Keratinocyte (primary cell): ENCODE measurements around the gene LAMB4. TPM values are rescaled to one million over a fixed set of nuclear protein-coding genes. Genes with fewer than 3 reads are reported as not detected.
A peak's percentile ranks its signal among the peaks of the same experiment; 100 is the strongest.

Experiments
- DNase-seq: peaks from one replicate; pipeline ENCODE4 v3.0.0-alpha.2; 2011; ENCODE audit warnings: low read depth, missing footprints, low spot score
- FAIRE-seq: peaks from 2 replicates; lab custom pipeline; 2011; peaks lifted over from hg19 to GRCh38; lab: Jason Lieb, UNC
- H2AFZ ChIP-seq: 2 replicates; pipeline ENCODE4 v1.6.0; 2012; ENCODE audit warnings: low read length, control low read depth, inconsistent platforms; ENCODE audit not compliant: control insufficient read depth
- H3K27ac ChIP-seq: 2 replicates; pipeline ENCODE4 v1.5.1; 2011; ENCODE audit warnings: low read length; ENCODE audit not compliant: control insufficient read depth, insufficient read depth
- H3K27me3 ChIP-seq: 3 replicates; pipeline ENCODE4 v1.6.0; 2011; ENCODE audit warnings: low read length; ENCODE audit not compliant: control insufficient read depth, insufficient read depth; ENCODE audit errors: extremely low read depth
- H3K36me3 ChIP-seq, 2 experiments: 2 replicates in 1 of 2; 3 replicates in 1 of 2; pipeline ENCODE4 v1.5.1; 2011; ENCODE audit warnings: low read length in 2 of 2, mild to moderate bottlenecking in 1 of 2; ENCODE audit not compliant: control insufficient read depth in 2 of 2, insufficient read depth in 2 of 2; ENCODE audit errors: extremely low read depth in 1 of 2
- H3K4me1 ChIP-seq: 3 replicates; pipeline ENCODE4 v1.5.1; 2011; ENCODE audit warnings: low read length; ENCODE audit not compliant: control insufficient read depth, insufficient read depth; ENCODE audit errors: extremely low read depth
- H3K4me2 ChIP-seq: 3 replicates; pipeline ENCODE4 v1.6.0; 2011; ENCODE audit warnings: low read depth, low read length; ENCODE audit not compliant: control insufficient read depth, insufficient read depth; ENCODE audit errors: extremely low read depth
- H3K4me3 ChIP-seq, 3 experiments: fragments of 200-600 bp in 1 of 3; sonication (generic) in 1 of 3; 2 replicates in 2 of 3; 3 replicates in 1 of 3; pipeline ENCODE4 v1.5.1; 2011 to 2016; ENCODE audit warnings: low read length in 3 of 3, mild to moderate bottlenecking in 3 of 3, control low read depth in 2 of 3, inconsistent platforms in 1 of 3, low read depth in 1 of 3, mixed read lengths in 1 of 3, mixed run types in 1 of 3, moderate library complexity in 1 of 3; ENCODE audit not compliant: control insufficient read depth in 2 of 3, insufficient read depth in 2 of 3; ENCODE audit errors: extremely low read depth in 1 of 3
- H3K79me2 ChIP-seq: 2 replicates; pipeline ENCODE4 v1.6.0; 2012; ENCODE audit warnings: low read length; ENCODE audit not compliant: control insufficient read depth, insufficient read depth
- H3K9ac ChIP-seq: 3 replicates; pipeline ENCODE4 v1.6.0; 2011; ENCODE audit warnings: low read length; ENCODE audit not compliant: control insufficient read depth, insufficient read depth; ENCODE audit errors: extremely low read depth
- H3K9me1 ChIP-seq: 3 replicates; pipeline ENCODE4 v1.6.0; 2011; ENCODE audit warnings: low read length; ENCODE audit not compliant: control insufficient read depth, insufficient read depth; ENCODE audit errors: extremely low read depth
- H3K9me3 ChIP-seq: 2 replicates; pipeline ENCODE4 v1.5.1; 2012; ENCODE audit warnings: low read depth, low read length; ENCODE audit not compliant: control insufficient read depth
- H4K20me1 ChIP-seq: 3 replicates; pipeline ENCODE4 v1.6.0; 2011; ENCODE audit warnings: low read length; ENCODE audit not compliant: control insufficient read depth, insufficient read depth; ENCODE audit errors: extremely low read depth
- CTCF ChIP-seq, 3 experiments: IDR thresholded peaks in 1 of 3; conservative IDR thresholded peaks in 1 of 3; optimal IDR thresholded peaks in 1 of 3; 2 replicates in 2 of 3; 3 replicates in 1 of 3; pipeline versions ENCODE3 to v1.5.1; 2011; ENCODE audit warnings: low read length in 3 of 3, mild to moderate bottlenecking in 3 of 3, moderate library complexity in 2 of 3, control low read depth in 1 of 3, inconsistent platforms in 1 of 3; ENCODE audit not compliant: insufficient read depth in 2 of 3; ENCODE audit errors: extremely low read depth in 1 of 3
- EZH2 ChIP-seq: IDR thresholded peaks from one replicate; pipeline ENCODE4 v1.6.1; 2012; ENCODE audit warnings: inconsistent platforms, mild to moderate bottlenecking, low read length, moderate library complexity
- dilution Hi-C: fragments of 300-500 bp; cut with MboI; formaldehyde crosslinking; loops from one replicate; pipeline ENCODE4 v1.7.0; 2020; ENCODE audit warnings: low sequenced_read_pairs; ENCODE audit not compliant: extremely low pct_ligation_motif_present
- polyA plus RNA-seq, 5 experiments: library from polyadenylated mRNA; depleted of rRNA in 3 of 5; stranded (reverse) in 3 of 5; stranded (forward) in 1 of 5; unstranded in 1 of 5; fragments of >200 nt; gene quantifications; 1 replicate in 1 of 5; 2 replicates in 3 of 5; 3 replicates in 1 of 5; pipeline versions ENCODE4 v1.2.1 to v1.2.3, GENCODE V29; 2011 to 2012; ENCODE audit warnings: missing spikeins in 2 of 5, low read depth in 1 of 5, low replicate concordance in 1 of 5

Gene LAMB4
- polyA plus RNA-seq, 1 donor (not counting 4 experiments of a cell fraction or from before 2014, with no cell fraction given), result 3.7 TPM

DNA sequence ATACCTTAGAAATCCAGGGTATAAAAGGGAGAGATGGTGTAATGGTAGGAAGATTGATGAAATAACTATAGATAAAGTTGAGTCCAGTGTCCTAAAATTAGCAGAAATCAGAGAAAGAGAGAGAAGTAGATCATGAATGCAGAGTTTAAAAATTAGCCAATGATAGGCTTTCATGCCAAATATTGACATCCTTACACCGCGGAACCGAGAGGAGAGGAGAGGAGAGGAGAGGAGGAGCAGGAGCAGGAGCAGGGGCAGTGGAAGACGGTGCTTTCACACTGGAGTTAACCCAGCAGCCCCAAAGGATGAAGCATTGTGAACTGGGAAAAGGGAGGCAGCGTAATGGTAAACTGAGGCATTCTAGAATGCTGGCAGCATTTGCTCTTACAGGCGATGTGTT lies 34.2 kb upstream of the LAMB4 start:
- Histone ChIP-seq H2AFZ (no peak overlapping the region), H3K4me2 (no peak overlapping the region), H3K79me2 (no peaks in the 10 kb centered on the region), H3K4me3 (no peak overlapping the region), H3K4me1 (peaks cover under 1% of the 10 kb centered on the region), H3K9me3 (no peaks in the 10 kb centered on the region), H3K36me3 (no peaks in the 10 kb centered on the region), H4K20me1 (no peaks in the 10 kb centered on the region), H3K9me1 (no peaks in the 10 kb centered on the region), H3K27me3 (no peaks in the 10 kb centered on the region), H3K27ac (no peak overlapping the region), H3K9ac (no peak overlapping the region)
- DNase-seq (no peak), FAIRE-seq (no peak)
- dilution Hi-C loops, result no loop called here
- TF ChIP-seq EZH2, result no peak
- no peak for TF ChIP-seq CTCF (optimal IDR thresholded peaks at IDR 0.05 in 1 of 3, IDR thresholded peaks at IDR 0.05 in 1 of 3, conservative IDR thresholded peaks at IDR 0.05 in 1 of 3; ENCODE audit: extremely low read depth in 1 of 3, insufficient read depth in 2 of 3, low read length in 3 of 3)

DNA sequence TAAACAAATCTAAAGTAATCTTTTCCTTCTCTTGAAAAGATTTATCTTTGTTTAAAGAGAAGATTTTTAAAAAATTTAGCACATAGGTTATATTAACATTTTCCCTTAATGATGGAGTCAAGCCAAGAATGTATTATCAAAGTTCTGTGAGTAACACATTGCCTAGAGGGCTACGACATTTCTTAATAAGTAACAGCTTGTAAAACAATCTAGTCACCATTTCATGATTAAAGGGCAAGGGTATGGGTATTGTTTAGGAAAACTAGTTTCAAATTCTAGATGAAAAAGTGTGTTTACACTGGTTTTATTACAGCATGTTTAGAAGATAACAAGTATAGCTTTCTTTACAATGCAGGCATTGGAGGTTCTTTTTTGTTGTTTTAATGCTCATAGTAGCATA lies 28.6 kb upstream of the LAMB4 start:
- H3K79me2 ChIP-seq, result no peaks in the 10 kb centered on the region
- dilution Hi-C loops, result no loop called here
- TF ChIP-seq EZH2 (no peak), CTCF (optimal IDR thresholded peaks at IDR 0.05 in 1 of 3, IDR thresholded peaks at IDR 0.05 in 1 of 3, conservative IDR thresholded peaks at IDR 0.05 in 1 of 3; ENCODE audit: extremely low read depth in 1 of 3, insufficient read depth in 2 of 3, low read length in 3 of 3) (no peak)
- H3K9me3 ChIP-seq, result no peaks in the 10 kb centered on the region
- H2AFZ ChIP-seq, result no peak overlapping the region
- FAIRE-seq (peak; percentile 23), DNase-seq (peak; percentile 15)
- H3K9ac ChIP-seq, result no peak overlapping the region
- no peaks in the 10 kb centered on the region for H3K9me1 ChIP-seq
- H3K36me3 ChIP-seq, result no peaks in the 10 kb centered on the region
- peak overlapping the region; percentile 57 for H3K4me2 ChIP-seq
- no peaks in the 10 kb centered on the region for H3K27me3 ChIP-seq
- peaks cover 21% of the 10 kb centered on the region for H3K4me1 ChIP-seq
- no peak overlapping the region for H3K27ac ChIP-seq
- no peak overlapping the region for H3K4me3 ChIP-seq
- no peaks in the 10 kb centered on the region for H4K20me1 ChIP-seq
